Vagina (tissue), 2 donors: ENCODE measurements around the gene PATJ.

ENCODE experiments used
- CTCF ChIP-seq, 3 experiments: fragments of 450-650 bp in 2 of 3; fragments of 200-600 bp in 1 of 3; sonication (generic) in 1 of 3; IDR thresholded peaks; one replicate each; pipeline ENCODE4 v1.5.1; 2017 to 2019; ENCODE audit warnings: antibody characterized with exemption in 3 of 3, mild to moderate bottlenecking in 2 of 3, moderate library complexity in 2 of 3
- POLR2A ChIP-seq, 2 donors: fragments of 450-650 bp; IDR thresholded peaks; one replicate each; pipeline ENCODE4 v1.6.1; 2017; ENCODE audit warnings: antibody characterized with exemption in 2 of 2, mild to moderate bottlenecking in 2 of 2, moderate library complexity in 2 of 2
- POLR2AphosphoS5 ChIP-seq, 2 donors: sonication (generic); formaldehyde crosslinking; IDR thresholded peaks; one replicate each; pipeline ENCODE4 v1.9.0; 2017; ENCODE audit warnings: antibody characterized with exemption in 2 of 2, mild to moderate bottlenecking in 2 of 2, low read depth in 1 of 2; ENCODE audit not compliant: insufficient read depth in 1 of 2

GRCh38 chr1:61836649-61837048 lies 94.4 kb downstream of the PATJ start:
- TF ChIP-seq CTCF (IDR thresholded peaks at IDR 0.05) (no peak), POLR2A (IDR thresholded peaks at IDR 0.05) (no peak), POLR2AphosphoS5 (IDR thresholded peaks at IDR 0.05; ENCODE audit: insufficient read depth in 1 of 2, low read depth in 1 of 2) (peak in 1 of 2 donors; percentile 62)
